ENCODE results near the gene PRKCSH.
"Not testable (repeated sequence)": the region's sequence is repeated elsewhere in the genome, so short reads cannot be mapped to it uniquely, and the experiment has no call there.

The PRKCSH gene, protein sequence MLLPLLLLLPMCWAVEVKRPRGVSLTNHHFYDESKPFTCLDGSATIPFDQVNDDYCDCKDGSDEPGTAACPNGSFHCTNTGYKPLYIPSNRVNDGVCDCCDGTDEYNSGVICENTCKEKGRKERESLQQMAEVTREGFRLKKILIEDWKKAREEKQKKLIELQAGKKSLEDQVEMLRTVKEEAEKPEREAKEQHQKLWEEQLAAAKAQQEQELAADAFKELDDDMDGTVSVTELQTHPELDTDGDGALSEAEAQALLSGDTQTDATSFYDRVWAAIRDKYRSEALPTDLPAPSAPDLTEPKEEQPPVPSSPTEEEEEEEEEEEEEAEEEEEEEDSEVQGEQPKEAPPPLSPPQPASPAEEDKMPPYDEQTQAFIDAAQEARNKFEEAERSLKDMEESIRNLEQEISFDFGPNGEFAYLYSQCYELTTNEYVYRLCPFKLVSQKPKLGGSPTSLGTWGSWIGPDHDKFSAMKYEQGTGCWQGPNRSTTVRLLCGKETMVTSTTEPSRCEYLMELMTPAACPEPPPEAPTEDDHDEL

DNA sequence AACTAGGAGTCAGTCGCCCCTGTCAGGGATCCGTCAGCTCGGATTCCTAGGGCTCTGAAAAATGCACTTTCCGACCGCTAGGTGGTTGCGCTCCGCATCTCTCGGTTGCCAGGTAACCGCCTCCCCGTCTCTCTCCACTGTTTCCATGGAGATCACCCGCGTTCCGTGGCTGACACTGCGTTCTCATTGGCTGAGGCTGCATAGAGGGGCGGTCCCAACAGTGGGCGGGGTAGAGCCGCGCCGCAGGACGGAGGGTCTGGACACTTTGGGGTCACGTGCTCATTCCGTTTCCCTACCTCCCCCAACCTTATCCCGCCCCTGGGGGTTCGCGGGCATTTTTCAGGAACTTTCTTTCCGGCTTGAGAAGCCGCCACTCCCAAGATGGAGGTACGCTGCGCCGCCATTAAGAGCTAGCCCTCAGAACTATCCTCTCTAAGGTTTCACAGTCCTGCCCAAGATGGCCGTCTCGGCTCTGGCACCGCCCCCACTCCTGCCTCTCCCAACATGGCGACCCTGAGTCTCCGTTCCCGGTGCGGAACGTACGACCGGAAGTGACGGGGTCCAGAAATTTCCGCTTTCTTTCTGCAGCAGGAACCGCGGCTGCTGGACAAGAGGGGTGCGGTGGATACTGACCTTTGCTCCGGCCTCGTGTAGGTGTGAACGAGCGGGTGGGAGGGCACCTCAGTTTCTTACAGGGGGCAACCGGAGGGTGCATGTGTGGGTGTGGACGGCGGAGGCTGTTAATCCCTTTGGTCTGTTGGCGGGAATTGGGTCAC lies at the start of gene PRKCSH, which contains the start of gene ODAD3:
TSS of gene PRKCSH (plus strand) at position 579 of the 776 bp plus-strand sequence. CDS start 483 bp downstream, outside the sequence.
TSS of gene ODAD3 (minus strand) at position 65 of the 776 bp plus-strand sequence. CDS start 105 bp downstream, outside the sequence.
- peak; percentile 100 for FAIRE-seq

DNA sequence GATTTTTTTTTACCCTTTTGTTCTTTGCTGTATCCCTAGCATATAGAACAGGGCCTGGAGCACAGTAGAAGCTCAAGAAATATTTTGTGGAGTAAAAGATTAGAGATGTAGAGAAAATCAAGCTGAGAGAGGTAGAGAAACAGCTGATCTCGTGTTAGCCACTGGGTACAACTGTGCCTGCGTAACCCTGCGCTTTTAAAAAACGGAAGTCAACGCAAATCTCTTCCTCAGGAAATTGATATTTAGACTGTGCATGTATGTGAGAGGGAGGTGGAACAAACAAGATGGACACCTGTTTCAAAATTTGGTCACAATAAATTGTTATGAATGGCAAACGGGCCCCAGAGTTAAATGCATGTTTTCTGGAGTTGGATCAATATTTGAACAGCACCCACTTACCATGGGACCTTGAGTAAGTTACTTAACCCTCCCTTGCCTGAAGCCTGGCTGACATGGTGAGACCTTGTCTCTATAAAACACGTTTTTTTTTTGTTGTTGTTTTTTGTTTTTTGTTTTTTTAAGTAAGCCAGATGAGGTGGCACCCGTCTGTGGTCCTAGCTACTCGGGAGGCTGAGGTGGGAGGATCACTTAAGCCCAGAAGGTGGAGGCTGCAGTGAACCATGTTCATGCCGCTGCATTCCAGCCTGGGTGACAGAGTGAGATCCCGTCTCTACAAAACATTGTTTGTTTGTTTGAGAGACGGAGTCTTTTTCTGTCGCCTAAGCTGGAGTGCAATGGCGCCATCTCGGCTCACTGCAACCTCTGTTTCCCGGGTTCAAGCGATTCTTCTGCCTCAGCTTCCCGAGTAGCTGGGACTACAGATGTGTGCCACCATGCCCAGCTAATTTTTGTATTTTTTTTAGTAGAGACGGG lies 48.0 kb upstream of the PRKCSH start:
- no peak for FAIRE-seq

DNA sequence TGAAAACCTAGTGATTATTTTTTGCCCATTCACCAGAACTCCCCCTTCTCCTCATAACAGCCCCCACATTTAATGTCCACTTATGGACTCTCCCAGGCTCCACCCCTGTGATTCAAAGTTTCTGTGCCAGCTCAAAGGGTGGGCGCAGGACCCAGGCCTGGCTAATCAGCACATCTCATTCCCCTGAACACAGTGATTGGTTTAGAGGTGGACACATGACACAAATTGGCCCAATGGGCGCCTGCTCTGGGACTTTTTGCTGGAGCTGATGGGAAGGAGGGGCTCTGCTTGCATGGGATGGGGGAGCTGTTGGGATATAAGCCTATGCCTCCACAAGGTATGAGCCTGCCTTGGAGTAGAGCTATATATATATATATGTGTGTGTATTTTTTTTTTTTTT lies 45.1 kb upstream of the PRKCSH start:
- FAIRE-seq, result no peak

DNA sequence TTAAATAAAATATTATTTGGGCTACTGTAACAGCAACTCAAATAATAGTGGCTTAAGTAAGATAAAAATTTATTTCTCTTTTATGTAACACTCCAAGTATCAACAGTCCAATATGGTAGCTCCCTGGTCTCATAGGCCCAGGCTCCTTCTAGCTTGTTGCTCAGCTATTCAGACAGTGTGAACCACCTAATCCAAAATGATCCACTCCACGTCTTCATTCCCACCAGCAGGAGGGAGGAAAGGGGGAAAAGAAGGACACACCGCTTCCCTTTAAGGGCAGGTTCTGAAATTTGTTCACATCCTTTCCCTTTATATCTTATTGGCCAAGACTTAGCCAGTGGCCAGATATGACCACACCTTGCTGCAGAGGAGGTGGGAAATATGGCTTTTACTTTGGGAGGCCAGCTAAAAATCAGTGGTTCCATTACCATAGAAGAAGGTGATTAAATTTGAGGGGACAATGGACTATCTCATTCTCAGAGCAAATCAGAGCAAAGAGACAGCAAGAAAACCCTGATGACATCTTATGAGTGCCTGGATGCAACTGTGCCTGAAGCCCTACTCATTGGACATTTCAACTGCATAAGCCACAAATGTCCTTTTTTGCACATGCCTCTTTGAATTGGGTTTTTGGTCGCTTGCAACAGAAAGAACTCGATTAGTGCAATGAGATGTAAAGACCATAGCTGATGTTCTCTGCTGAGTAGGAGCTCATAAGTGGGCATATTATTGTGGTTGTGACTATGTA lies 44.3 kb upstream of the PRKCSH start:
- FAIRE-seq, result no peak

DNA sequence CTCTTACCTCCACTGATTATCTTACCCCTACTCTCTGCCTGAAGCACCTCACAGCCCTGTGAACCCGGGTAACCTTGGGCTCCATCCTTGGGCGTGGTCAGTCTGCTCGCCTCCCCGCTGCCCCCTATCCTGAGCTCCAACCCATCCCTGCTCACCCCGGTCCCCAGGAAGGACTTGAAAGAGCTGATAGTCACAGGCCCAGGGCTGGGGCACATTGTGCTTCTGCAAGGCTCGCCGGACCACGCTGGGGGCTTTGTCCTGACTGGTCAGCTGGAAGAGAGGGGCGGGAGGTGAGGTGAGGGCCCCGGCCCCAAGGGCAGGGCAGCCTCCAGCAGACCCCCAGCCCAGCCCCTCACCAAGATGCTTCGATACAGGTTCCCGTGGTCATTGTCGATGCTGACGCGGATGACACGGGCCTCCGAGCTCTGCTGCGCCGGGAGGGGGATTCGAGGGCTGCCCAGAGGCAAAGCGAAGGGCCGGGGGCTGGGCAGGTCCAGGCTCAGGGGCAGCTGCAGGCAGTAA lies 38.3 kb upstream of the PRKCSH start:
- no peak for FAIRE-seq

DNA sequence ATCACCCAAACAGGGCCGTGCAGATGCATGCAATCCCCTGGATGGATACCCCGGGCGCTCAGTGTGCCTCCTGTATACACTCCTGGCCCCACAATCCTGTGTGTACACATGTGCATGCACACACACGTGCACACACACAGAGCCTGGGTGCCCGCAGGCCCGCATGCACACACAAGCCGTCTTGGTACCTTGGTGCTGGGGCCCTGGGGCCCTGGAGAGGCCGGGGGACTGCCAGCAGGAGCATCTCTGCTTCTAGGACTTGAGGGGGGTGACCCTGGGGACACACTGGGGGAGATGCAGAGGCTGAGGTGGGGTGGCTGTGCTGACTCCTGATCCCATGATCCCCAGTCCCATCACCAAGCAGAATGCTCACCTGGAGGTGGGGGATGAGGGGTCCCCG lies 35.8 kb upstream of the PRKCSH start:
- no peak for FAIRE-seq

DNA sequence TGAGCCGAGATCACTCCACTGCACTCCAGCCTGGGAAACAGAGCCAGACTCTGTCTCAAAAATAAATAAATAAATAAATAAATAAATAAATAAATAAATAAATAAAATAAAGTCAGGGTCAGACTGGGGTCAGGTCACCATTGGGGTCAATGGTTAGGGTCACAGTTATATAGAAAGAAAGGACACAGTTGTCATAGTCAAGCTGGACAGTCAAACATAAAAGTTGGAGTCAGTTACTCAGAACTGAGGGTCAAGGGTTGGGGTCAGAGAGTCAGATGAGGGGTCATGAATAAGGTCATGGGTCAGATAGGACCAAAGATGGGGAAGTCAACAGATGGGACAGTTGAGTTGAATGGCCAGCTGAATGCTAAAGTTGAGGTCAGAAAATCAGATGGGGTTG lies 34.6 kb upstream of the PRKCSH start:
- no peak for FAIRE-seq

DNA sequence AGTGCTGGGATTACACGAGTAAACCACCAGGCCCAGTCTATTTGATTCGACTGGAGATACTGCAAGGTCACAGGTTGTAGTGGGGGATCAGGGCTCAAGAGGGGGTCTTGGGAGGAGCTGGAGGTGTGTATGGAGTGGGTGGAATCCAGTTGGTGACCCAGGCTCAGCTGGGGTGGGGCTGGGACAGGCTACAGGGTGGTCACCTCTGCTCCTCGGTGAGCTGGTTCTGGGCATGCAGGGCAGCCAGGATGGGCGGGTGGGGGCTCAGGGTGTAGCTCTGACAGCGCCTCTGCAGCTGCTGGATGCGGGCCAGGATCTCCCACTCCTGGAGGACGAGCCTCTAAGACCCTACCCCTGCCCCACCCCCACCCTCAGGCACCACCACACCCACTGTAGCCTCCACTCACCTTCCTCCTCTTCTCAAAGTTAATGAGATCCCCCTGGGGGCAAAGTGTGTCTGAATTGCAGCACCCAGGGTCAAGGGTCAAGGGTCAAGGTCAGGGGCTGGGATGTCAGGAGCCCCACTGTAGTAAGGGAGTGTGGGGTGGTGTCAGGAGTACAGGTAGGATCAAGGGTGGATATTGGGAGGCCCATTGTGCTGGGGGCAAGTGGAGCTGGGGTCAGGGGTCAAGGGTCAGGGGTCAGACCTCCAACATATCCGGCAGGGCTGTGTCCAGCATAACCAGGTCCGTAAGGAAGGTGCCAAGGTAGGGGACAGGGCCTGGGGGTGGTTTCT lies 33.5 kb upstream of the PRKCSH start:
- FAIRE-seq, result no peak

DNA sequence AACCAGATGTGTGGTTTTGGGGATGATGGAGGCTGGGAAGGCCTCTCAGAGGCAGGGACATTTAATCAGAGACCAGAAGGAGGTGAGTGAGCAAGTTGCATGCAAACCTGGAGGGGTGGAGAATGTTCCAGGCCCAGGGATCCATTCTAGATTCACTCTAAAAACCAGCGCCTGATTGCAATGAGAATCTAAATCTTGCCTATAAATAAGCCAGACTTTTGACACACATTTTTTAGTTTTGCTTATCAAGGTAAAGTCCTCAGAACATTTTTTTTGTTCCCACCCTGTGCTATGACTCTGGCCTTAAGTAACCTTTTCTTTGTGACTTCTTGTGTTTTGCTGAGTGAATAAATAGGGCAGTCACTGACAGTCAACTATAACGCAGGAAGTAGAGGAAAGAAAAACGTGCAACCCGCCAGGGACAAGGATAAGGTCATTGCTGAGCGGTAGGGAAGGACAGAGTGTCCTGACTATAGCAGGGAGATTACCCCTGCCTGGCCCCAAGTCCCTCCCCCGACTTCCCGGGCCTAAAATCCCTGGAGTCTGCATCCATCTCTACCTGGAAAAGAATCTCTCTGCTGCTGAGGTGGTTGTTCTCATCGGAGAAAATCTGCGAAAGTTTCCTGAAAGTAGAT lies 30.7 kb upstream of the PRKCSH start:
- FAIRE-seq, result no peak

DNA sequence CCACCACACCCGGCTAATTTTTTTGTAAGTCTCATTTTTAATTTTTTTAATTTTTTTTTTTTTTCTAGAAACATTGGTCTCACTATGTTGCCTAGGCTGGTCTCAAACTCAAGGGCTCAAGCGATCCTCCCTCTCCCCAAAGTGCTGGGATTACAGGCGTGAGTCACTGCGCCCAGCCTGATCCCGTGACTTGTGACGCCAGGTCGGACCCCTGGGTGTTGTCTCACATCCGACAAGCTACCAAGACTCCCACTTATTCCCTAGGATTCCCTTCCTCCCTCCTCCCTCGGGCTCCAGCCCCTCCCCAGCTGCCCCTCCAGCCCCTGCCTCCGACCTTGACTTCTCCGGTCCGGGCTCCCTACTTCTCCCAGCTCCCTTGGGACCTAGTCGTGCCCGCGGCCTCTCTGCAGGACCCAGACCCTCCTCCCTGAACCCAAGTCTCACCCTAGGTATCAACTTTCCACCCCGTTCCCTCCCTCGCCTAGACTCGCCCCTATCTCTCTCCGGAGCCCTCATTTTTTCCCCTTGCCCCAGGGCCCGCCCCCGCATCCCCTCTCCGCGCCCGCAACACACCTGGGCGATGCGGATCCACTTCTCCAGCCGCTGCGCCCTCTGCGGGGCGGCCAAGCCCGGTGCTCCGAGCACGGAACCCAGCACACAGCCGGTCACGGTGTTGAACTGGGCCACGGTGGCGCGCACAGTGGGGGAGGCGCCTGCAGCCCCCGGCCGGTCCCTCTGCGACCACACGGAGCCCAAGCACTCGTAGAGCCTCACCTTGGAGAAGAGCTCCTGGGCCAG lies 29.4 kb upstream of the PRKCSH start:
- FAIRE-seq, result no peak

DNA sequence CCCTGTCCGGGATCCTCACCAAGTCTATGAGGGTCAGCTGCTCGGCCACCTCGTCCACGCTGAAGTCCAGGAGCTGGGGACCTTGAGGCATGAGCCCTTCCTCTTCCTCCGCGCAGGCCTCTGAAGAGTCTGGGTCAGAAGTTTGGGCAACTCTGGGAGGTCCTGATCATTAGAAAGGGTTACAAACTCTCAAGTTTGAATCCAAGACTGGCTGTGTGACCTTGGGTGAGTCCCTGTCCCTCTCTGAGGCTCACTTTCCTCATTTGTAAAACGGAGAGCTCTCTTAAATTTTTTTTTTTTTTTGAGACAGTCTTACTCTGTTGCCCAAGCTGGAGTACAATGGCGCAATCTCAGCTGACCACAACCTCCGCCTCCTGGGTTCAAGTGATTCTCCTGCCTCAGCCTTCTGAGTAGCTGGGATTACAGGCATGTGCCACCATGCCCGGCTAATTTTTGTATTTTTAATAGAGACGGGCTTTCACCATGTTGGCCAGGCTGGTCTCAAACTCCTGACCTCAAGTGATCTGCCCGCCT lies 28.7 kb upstream of the PRKCSH start:
- FAIRE-seq, result not testable (repeated sequence)

DNA sequence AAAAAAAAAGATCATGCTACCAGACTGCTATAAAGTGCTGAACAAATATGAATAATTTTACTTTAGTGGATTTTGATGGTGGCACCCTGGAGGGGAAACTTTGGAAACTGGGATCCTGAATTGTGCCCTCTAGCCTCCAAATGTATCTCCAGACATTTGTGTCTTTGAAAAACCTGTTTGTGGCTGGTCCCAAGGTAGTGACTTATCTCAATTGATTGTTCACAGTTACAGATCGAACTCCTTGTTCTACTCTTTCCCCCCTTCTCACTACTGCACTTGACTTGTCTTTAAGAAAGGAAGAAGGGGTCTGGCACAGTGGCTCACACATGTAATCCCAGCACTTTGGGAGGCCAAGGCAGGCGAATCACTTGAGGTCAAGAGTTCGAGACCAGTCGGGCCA lies 26.8 kb upstream of the PRKCSH start:
- no peak for FAIRE-seq

DNA sequence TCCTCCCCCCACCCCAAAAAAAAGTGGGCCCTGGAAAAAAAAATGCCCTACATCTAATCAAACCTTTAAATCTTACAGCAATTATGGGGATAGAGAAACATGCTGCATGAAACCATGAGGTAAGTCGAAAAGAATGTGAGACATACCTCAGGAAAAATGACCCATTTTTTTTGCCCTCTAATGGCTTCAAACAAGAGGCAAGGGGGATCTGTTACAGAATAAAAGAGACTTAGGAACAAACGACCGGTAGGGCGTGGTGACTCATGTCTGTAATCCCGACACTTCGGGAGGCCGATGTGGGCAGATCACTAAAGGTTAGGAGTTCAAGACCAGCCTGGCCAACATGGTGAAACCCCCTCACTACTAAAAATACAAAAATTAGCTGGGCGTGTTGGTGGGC lies 24.8 kb upstream of the PRKCSH start:
- FAIRE-seq, result no peak

DNA sequence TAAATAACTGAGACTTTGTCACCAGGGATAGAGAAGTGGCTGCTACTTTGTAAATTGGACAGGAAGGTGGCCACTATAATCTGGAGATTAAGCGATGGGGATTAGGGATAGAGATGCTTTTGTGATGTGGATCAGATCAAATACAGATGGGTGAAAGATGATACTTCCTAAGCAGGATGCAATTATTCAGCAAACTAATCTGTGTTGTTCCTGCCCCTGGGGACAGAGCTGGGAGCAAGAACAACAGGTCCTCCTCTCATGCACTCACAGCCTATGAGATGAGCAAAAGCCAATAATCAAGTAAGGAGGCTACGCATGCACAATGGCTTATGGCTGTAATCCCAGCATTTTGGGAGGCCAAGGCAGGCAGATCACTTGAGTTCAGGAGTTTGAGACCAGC lies 20.9 kb upstream of the PRKCSH start:
- FAIRE-seq, result no peak

DNA sequence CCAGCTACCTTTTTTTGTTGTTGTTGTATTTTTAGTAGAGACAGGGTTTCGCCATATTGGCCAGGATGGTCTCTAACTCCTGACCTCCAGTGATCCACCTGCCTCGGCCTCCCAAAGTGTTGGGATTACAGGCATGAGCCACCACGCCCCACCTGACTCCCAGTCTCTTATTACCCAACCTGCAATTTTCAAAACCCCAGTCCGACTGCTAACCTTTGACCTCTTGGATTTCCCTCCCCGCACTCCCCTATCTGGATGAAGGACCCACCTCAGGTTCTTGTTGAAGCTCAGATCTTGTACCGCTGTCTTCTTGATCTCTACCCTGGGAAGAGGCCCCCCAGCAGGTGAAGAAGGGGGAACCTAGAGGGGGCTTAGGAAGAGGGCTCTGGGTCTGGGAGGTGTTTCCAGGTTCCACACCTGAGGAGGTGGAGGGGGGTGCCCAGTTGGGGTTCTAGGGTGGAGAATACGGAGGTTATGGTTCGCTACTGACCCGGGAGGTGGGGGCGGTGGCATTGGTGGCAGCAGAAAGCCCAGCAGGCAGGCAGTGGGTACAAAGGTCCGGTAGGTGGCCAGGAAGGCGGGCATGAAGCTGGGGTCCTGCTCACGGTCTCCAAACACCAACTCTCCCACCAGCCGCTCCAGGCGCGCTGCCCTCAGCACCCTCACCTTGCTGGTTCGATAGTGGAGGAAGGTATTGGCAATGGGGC lies 18.9 kb upstream of the PRKCSH start:
- FAIRE-seq, result no peak

DNA sequence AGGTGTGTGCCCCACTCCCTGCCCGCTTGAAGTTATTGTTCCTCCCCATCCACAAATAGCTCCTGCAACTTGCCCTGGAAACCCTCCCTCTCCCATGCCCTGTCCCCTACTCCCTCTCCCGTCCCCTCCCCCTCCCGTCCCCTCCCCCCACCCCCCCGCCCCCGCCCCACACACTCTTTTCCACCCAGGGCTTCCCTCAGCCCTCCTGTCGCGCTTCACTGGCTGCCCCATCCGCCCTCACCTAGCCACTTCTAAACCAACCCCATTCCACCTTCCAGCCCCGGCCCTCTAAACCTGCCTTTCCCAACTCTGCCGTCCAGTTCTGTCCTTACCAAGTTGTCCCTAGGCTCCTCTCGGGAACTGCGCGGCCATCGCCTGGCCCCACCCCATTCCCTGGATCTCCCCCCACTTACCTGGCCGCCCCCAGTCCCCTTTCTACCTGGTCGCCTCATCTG lies 17.3 kb upstream of the PRKCSH start:
- FAIRE-seq, result no peak

DNA sequence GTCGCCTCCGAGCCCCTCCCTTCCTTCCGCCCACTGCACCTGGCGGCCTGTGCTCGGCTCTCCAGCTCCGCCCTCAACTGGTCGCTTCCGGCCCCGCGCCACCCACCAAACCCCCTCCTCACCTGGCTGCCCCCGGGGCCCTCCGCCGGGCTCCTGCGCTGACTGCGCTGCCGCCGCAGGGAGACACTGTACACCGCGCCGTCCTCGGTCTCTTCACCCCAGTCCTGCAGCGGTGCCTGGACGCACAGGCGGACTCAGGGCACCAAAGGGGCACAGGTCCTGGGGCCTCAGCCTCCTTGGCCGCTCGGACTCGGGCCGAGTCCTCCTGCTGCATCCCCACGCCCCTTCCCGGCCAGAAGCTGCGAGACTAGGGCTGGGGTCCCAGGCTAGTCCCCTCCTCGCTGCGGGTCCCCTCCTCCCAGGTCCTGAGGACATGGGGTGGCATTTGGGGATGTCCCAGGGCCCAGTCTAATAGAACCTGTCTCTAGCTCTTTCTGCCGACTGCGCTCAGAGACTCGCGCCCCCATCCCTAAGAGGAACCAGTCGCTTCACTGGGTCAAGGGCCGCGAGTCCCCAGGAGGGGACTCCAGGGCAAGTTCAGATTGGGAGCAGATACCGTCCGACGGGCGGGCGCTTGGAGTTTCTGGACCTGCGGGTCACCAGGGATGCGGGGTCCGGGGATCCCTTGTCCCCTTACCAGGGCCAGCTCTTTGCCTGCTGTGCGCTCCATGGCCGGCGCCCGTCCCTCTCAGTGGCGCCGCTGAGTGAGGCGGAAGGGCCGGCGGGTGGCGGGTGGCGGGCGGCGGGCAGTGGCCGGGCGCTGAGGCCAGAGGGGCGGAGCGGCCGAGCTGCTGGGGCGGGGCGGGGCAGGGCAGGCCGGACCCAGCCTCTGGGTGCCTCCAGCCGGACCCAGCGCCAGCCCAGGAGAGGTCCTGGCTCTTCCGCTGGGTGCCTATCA lies 16.6 kb upstream of the PRKCSH start, which contains the start of gene RGL3:
TSS of gene RGL3 (minus strand) at position 766 of the 958 bp plus-strand sequence. CDS start at position 730, 36 bp downstream.
- FAIRE-seq, result no peak

Measured in endometrium (tissue), 2 donors.